Coronary artery (tissue), 2 donors: Measurements from ENCODE around the gene TALDO1.

ENCODE experiments used
- DNase-seq: peaks from one replicate; pipeline ENCODE4 v3.0.0-alpha.2; 2017; ENCODE audit warnings: low spot score
- H3K27ac ChIP-seq, 2 donors: fragments of 200-600 bp; sonication (generic); one replicate each; pipeline ENCODE4 v1.5.1; 2016 to 2019
- H3K4me3 ChIP-seq: fragments of 200-600 bp; sonication (generic); 2 replicates; pipeline ENCODE4 v1.5.1; 2016; ENCODE audit warnings: mild to moderate bottlenecking, moderate library complexity
- TF ChIP-seq, protein P1 (sequence below): fragments of 200-600 bp; sonication (generic); IDR thresholded peaks from one replicate; pipeline ENCODE4 v1.5.1; 2019; ENCODE audit warnings: antibody characterized with exemption

Gene TALDO1

DNA sequence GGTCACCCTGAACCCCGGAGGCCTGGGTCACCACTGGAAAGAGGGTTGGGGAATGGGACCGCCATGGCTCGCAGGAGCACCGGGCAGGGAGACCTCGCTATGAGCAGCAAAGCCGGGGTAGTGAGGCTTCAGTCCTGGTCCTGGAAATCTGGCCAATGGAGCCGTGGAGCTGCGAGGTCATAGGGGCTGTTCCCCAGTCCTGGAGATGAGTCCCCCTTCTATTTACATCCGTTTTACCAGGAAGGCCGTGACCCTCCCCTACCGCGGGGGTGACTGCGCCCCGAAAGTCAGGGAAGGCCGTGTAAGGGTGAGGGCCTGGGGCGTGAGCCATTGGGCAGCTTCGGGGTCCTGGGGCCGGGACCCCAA, 57.3 kb downstream of the TALDO1 start:
- Histone ChIP-seq H3K4me3 (peak overlapping the region; percentile 78), H3K27ac (peak overlapping the region; percentile 72 to 95)
- DNase-seq = no peak
- TF ChIP-seq, protein P1, sequence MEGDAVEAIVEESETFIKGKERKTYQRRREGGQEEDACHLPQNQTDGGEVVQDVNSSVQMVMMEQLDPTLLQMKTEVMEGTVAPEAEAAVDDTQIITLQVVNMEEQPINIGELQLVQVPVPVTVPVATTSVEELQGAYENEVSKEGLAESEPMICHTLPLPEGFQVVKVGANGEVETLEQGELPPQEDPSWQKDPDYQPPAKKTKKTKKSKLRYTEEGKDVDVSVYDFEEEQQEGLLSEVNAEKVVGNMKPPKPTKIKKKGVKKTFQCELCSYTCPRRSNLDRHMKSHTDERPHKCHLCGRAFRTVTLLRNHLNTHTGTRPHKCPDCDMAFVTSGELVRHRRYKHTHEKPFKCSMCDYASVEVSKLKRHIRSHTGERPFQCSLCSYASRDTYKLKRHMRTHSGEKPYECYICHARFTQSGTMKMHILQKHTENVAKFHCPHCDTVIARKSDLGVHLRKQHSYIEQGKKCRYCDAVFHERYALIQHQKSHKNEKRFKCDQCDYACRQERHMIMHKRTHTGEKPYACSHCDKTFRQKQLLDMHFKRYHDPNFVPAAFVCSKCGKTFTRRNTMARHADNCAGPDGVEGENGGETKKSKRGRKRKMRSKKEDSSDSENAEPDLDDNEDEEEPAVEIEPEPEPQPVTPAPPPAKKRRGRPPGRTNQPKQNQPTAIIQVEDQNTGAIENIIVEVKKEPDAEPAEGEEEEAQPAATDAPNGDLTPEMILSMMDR = no peak

DNA sequence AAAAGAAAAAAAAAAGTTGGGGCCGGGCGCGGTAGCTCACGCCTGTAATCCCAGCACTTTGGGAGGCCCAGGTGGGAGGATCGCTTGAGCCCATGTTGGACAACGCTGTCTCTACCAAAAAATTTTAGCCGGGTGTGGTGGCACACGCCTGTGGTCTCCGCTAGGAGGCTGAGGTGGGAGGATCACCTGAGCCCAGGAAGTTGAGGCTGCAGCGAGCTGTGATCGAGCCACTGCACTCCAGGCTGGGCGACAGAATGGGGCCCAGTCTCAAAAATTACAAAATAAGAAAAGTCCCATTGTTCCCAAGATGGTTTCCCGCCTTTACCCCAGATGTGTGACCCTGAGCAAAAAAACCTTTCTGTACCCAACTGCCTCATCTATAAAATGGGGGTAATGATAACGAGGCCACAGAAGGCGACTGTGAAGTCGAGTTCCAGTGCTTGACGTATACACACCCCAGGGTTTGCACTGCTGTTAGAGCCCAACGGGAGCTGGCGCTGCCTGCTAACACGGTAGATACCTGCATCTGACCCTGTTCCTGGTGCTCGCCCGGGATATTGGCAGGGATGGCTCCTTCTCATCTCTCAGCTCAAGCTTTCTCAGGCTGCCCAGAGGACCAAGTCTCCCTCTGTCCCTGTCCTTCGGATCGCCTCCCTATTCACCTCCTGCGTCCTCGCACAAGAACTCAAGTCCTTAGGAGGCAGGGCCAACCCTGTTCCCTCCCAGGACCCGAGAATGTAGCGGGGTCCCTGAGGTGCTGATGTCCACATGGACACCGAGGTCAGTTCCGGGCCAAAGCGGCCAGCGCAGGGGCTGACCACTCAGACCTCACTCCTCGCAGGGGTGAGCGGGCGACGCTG, 61.4 kb downstream of the TALDO1 start:
- TF ChIP-seq, protein P1 = no peak
- DNase-seq = no peak
- peak overlapping the region; percentile 94 to 97 for H3K27ac ChIP-seq
- peak overlapping the region; percentile 93 for H3K4me3 ChIP-seq

DNA sequence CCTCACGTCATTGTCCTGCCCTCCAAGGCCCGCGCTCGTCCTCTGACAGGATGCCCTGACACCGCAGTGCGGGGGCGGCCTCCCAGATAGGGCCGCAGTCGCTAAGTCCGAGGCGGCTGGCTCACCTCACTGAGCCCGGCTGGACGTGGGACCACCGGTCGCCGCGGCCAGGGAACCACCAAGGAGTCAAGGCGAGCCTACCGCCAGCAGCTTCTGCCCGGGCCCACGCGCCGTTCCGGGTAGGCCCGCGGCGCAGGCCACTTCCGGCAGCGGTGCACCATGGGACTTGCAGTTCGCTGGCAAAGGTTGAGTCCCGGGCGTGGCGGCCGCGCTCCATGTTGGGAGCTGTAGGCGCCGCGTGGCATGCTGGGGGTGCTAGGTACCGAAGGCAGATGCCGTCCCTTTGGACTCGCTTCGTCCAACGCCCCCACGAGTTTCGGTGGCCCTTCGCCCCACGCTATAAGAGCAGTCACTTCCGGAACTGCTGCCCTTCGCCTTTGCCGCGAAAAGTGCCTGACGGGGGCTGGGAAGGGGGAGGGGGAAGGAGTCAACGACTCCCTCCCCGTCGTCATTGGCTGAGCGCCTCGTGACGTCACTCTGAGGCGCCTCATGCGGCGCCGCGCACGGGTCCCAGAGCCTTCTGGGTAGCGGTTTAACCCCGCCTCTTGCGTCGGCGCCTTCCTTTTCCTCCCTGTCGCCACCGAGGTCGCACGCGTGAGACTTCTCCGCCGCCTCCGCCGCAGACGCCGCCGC, 62.2 kb downstream of the TALDO1 start, which contains the start of gene RPLP2:
Gene RPLP2, plus strand, starts transcription at position 681 of the 753 bp plus-strand sequence. CDS start 268 bp downstream, outside the sequence.
- H3K27ac ChIP-seq = peak within 1 kb of the TSS; percentile 94 to 97
- DNase-seq = peak; percentile 99
- H3K4me3 ChIP-seq = peak within 1 kb of the TSS; percentile 93
- TF ChIP-seq, protein P1 = no peak

DNA sequence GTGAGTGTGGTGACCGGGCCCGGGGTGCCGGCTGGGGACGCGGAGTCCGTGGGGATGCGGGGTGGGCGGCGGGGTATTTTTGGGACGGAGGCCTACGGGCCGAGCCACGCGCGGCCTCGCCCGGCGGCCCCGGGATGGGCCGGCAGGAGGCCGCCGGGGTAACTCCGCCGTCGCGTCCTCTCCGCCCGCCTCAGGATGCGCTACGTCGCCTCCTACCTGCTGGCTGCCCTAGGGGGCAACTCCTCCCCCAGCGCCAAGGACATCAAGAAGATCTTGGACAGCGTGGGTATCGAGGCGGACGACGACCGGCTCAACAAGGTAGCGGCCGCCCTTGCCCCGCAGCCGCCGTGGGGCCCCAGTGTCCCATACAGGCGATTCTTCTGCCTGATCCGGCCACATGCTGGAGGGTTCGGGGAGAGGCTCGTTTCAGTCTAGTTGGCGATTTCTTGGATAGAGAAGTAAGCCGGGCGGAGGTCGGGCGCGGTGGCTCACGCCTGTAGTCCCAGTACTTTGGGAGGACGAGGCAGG, 62.8 kb downstream of the TALDO1 start:
- Histone ChIP-seq H3K27ac (peak overlapping the region; percentile 94 to 97), H3K4me3 (peak overlapping the region; percentile 93)
- DNase-seq = no peak
- TF ChIP-seq, protein P1 = no peak

DNA sequence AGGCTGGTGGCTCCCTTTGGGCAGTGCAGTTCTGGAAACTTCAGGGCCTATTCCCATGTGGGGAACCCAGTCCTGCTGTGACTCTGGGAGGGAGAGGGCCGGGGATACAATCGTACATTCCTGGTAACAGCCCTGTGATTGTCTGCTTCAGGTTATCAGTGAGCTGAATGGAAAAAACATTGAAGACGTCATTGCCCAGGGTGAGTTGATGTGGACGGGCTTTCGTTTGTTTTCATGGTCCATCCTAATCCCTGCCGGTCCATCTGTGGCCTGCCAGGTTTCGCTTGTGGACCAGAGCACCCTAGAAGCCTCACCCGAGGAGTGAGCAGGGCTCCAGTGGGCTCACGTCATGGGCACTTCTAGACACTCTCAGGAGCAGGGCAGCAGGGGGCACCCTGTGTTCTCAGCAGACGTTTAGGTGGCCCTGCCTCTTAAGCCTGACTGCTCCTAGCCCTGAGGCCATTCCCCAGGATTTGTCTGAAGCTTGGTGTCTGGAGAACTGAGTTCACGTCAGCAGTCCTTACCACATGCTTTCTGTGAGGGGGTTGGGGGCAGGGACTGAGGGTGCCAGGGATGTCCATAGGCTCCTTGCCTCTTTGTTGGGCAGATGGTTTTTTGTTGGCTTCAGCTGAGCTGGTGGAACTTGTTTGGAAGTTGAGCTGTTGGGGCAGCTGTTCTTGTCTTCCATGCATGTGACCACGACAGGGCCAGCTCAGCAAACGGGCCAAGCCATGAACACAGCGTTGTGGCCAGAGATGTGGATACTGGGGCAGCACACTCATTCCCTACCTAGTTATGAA, 64.4 kb downstream of the TALDO1 start:
- H3K4me3 ChIP-seq = peak overlapping the region; percentile 43
- peak overlapping the region in 1 of 2 donors; percentile 17 for H3K27ac ChIP-seq
- TF ChIP-seq, protein P1 = no peak
- DNase-seq = no peak

DNA sequence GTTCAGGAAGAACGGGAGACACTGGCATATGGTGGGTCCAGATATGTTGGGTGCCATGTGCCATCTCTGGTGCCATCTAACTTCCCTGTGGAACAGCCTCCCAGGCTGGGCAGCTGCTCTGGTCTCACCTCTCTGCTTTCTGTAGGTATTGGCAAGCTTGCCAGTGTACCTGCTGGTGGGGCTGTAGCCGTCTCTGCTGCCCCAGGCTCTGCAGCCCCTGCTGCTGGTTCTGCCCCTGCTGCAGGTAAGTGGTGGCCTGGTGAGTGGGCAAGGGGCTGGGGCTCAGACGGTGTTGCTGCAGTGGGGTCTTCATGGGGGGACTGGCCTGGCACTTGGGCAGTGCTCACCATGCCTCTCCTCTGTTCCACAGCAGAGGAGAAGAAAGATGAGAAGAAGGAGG, 65.1 kb downstream of the TALDO1 start:
- TF ChIP-seq, protein P1 = no peak
- no peak for DNase-seq
- Histone ChIP-seq H3K4me3 (no peak overlapping the region), H3K27ac (no peak overlapping the region)
